PC-9 (cell line): ENCODE data around the gene OGFOD2. TPM values are rescaled to one million over a fixed set of nuclear protein-coding genes. Genes with fewer than 3 reads are reported as not detected.

ENCODE experiments used
- BruUV-seq: library from RNA; stranded (reverse); fragments of 400-500 nt; replicated peaks from 2 replicates; lab custom pipeline; 2021; lab: Mats Ljungman, UMichigan
- CTCF ChIA-PET: fragments of 300-600 bp; sonication (Branson Sonifier 250); formaldehyde crosslinking; loops from one replicate; lab custom pipeline; 2022; ENCODE audit warnings: antibody characterized with exemption; lab: Charles Lee
- POLR2A ChIA-PET: fragments of 300-600 bp; sonication (Branson Sonifier 250); formaldehyde crosslinking; loops from one replicate; lab custom pipeline; 2022; ENCODE audit warnings: antibody characterized with exemption; ENCODE audit not compliant: unreplicated experiment; lab: Charles Lee
- DNase-seq, 2 experiments: peaks; one replicate each; pipeline versions ENCODE4 v3.0.0 to v3.0.0-alpha.2; 2015 to 2022; ENCODE audit warnings: mixed read lengths in 1 of 2
- H2AFZ ChIP-seq: fragments of 200-600 bp; sonication (generic); 2 replicates; pipeline ENCODE4 v1.8.1; 2017; ENCODE audit warnings: antibody characterized with exemption
- H3F3A ChIP-seq: fragments of 200-600 bp; sonication (generic); 2 replicates; pipeline ENCODE4 v1.8.1; 2017; ENCODE audit warnings: antibody characterized with exemption, mild to moderate bottlenecking, low read depth; ENCODE audit not compliant: insufficient read depth
- H3K27ac ChIP-seq: fragments of 200-600 bp; sonication (generic); 2 replicates; pipeline ENCODE4 v1.6.1; 2016; ENCODE audit warnings: mixed run types
- H3K27me3 ChIP-seq: fragments of 200-600 bp; sonication (generic); 2 replicates; pipeline ENCODE4 v1.6.1; 2016; ENCODE audit warnings: low read depth, mixed run types; ENCODE audit not compliant: insufficient read depth
- H3K36me3 ChIP-seq: fragments of 200-600 bp; sonication (generic); 2 replicates; pipeline ENCODE4 v1.6.1; 2016; ENCODE audit warnings: low read depth, mixed run types
- H3K4me1 ChIP-seq: fragments of 200-600 bp; sonication (generic); replicated peaks from 2 replicates; pipeline ENCODE4 v1.6.1; 2016; ENCODE audit warnings: mixed run types; ENCODE audit not compliant: insufficient read depth
- H3K4me2 ChIP-seq: fragments of 200-600 bp; sonication (generic); 2 replicates; pipeline ENCODE4 v1.6.1; 2017; ENCODE audit warnings: mixed run types
- H3K4me3 ChIP-seq: fragments of 200-600 bp; sonication (generic); 2 replicates; pipeline ENCODE4 v1.6.1; 2016; ENCODE audit warnings: mixed run types
- H3K79me2 ChIP-seq: fragments of 200-600 bp; sonication (generic); 2 replicates; pipeline ENCODE4 v1.6.1; 2017; ENCODE audit warnings: low read depth, mixed run types
- H3K9me2 ChIP-seq: fragments of 200-600 bp; sonication (generic); 2 replicates; pipeline ENCODE4 v1.8.1; 2017; ENCODE audit warnings: mild to moderate bottlenecking; ENCODE audit not compliant: insufficient read depth
- H3K9me3 ChIP-seq: fragments of 200-600 bp; sonication (generic); 2 replicates; pipeline ENCODE4 v1.8.1; 2016; ENCODE audit warnings: low read depth; ENCODE audit not compliant: insufficient read depth
- H4K20me1 ChIP-seq: fragments of 200-600 bp; sonication (generic); 2 replicates; pipeline ENCODE4 v1.8.1; 2017; ENCODE audit not compliant: insufficient read depth
- CTCF ChIP-seq: fragments of 200-600 bp; sonication (generic); conservative IDR thresholded peaks from 2 replicates; pipeline ENCODE4 v1.6.1; 2017; ENCODE audit warnings: mixed run types, antibody characterized with exemption, mild to moderate bottlenecking, moderate library complexity
- EZH2 ChIP-seq: fragments of 200-600 bp; sonication (generic); IDR thresholded peaks from 2 replicates; pipeline ENCODE4 v1.8.0; 2017; ENCODE audit warnings: antibody characterized with exemption, low read depth
- intact Hi-C: fragments of 100-400 bp; cut with micrococcal nuclease; formaldehyde crosslinking; loops from one replicate; pipeline ENCODE4 v1.10.0; 2022; ENCODE audit not compliant: unreplicated experiment
- total RNA-seq: library from RNA; stranded (reverse); gene quantifications from 2 replicates; pipeline ENCODE4 v1.2.3, GENCODE V29; 2021

OGFOD2 gene
- total RNA-seq, 1 experiment from 2014 or later, result 33.5 TPM

- no TSS peak for BruUV-seq
- Histone ChIP-seq H4K20me1 (no peaks in the 10 kb centered on the region), H2AFZ (no peak overlapping the region), H3K36me3 (no peaks in the 10 kb centered on the region), H3F3A (peaks cover 14% of the 10 kb centered on the region; the same call in 1 of the 2 replicates), H3K27ac (no peak overlapping the region), H3K79me2 (no peaks in the 10 kb centered on the region), H3K4me3 (no peak overlapping the region), H3K4me2 (no peak overlapping the region), H3K9me2 (no peaks in the 10 kb centered on the region), H3K27me3 (no peaks in the 10 kb centered on the region), H3K4me1 (peaks cover 9% of the 10 kb centered on the region), H3K9me3 (no peaks in the 10 kb centered on the region)
- intact Hi-C loops, result no loop called here
- POLR2A ChIA-PET, result no interaction called here
- TF ChIP-seq CTCF, result no peak
- no peak for TF ChIP-seq EZH2
- CTCF ChIA-PET, result no interaction called here
- no peak for DNase-seq
Observed at GRCh38 chr12:122956035-122956434, 19.0 kb upstream of the OGFOD2 start.

GRCh38 chr12:122958198-122958888 is 16.7 kb upstream of the OGFOD2 start:
- H3K9me2 ChIP-seq, result no peaks in the 10 kb centered on the region
- intact Hi-C loops, result no loop called here
- H3K9me3 ChIP-seq, result no peaks in the 10 kb centered on the region
- H3K36me3 ChIP-seq, result no peaks in the 10 kb centered on the region
- no TSS peak for BruUV-seq
- peaks cover 6% of the 10 kb centered on the region; the same call in 1 of the 2 replicates for H3F3A ChIP-seq
- H3K4me3 ChIP-seq, result no peak overlapping the region
- DNase-seq, result no peak
- TF ChIP-seq CTCF (no peak), EZH2 (no peak)
- no peaks in the 10 kb centered on the region for H3K79me2 ChIP-seq
- no peaks in the 10 kb centered on the region for H4K20me1 ChIP-seq
- no peak overlapping the region for H2AFZ ChIP-seq
- no peaks in the 10 kb centered on the region; the same call in 1 of the 2 replicates for H3K4me1 ChIP-seq
- POLR2A ChIA-PET, result no interaction called here
- no peaks in the 10 kb centered on the region for H3K27me3 ChIP-seq
- H3K4me2 ChIP-seq, result no peak overlapping the region
- CTCF ChIA-PET, result no interaction called here
- no peak overlapping the region for H3K27ac ChIP-seq

GRCh38 chr12:122959566-122960192 is 15.4 kb upstream of the OGFOD2 start:
- Histone ChIP-seq H3K4me1 (no peaks in the 10 kb centered on the region; the same call in 1 of the 2 replicates), H3K4me3 (no peak overlapping the region), H3K36me3 (no peaks in the 10 kb centered on the region), H3K27me3 (no peaks in the 10 kb centered on the region), H3K27ac (no peak overlapping the region), H3F3A (peaks cover 6% of the 10 kb centered on the region; the same call in 1 of the 2 replicates), H3K9me2 (no peaks in the 10 kb centered on the region), H3K4me2 (no peak overlapping the region), H3K79me2 (no peaks in the 10 kb centered on the region), H2AFZ (no peak overlapping the region), H4K20me1 (no peaks in the 10 kb centered on the region), H3K9me3 (no peaks in the 10 kb centered on the region)
- DNase-seq, result no peak
- no TSS peak for BruUV-seq
- no peak for TF ChIP-seq CTCF
- no peak for TF ChIP-seq EZH2
- CTCF ChIA-PET, result no interaction called here
- POLR2A ChIA-PET, result no interaction called here
- intact Hi-C loops, result no loop called here
